Measurements from ENCODE around the gene DERL2.

The DERL2 gene

GRCh38 chr17:5485270-5486205 is at the start of gene DERL2:
Gene DERL2, minus strand, starts transcription at chr17:5486178. Its CDS starts 17 bp downstream, at chr17:5486161.
- DNase-seq, result no peak

- no peak for DNase-seq
Observed at GRCh38 chr17:5535436-5535835, 49.5 kb upstream of the DERL2 start.

GRCh38 chr17:5533486-5534315 is 47.7 kb upstream of the DERL2 start:
- no peak for DNase-seq

- DNase-seq, result no peak
Observed at GRCh38 chr17:5532581-5532980, 46.6 kb upstream of the DERL2 start.

- no peak for DNase-seq
Observed at GRCh38 chr17:5531085-5531418, 45.1 kb upstream of the DERL2 start.

- DNase-seq, result no peak
Observed at GRCh38 chr17:5530265-5531084, 44.5 kb upstream of the DERL2 start.

GRCh38 chr17:5527601-5528250 is 41.7 kb upstream of the DERL2 start:
- no peak for DNase-seq

- peak; percentile 62 to 79 for DNase-seq
Observed at GRCh38 chr17:5526821-5527598, 41.0 kb upstream of the DERL2 start.

- DNase-seq, result no peak
Observed at GRCh38 chr17:5523249-5523648, 37.3 kb upstream of the DERL2 start.

GRCh38 chr17:5522476-5522875 is 36.5 kb upstream of the DERL2 start:
- no peak for DNase-seq

GRCh38 chr17:5516060-5516792 is 30.2 kb upstream of the DERL2 start:
- no peak for DNase-seq

GRCh38 chr17:5514976-5515375 is 29.0 kb upstream of the DERL2 start:
- no peak for DNase-seq

GRCh38 chr17:5513628-5514027 is 27.6 kb upstream of the DERL2 start:
- DNase-seq, result no peak

GRCh38 chr17:5511401-5512225 is 25.6 kb upstream of the DERL2 start:
- no peak for DNase-seq

GRCh38 chr17:5510771-5511170 is 24.8 kb upstream of the DERL2 start:
- no peak for DNase-seq

- no peak for DNase-seq
Observed at GRCh38 chr17:5509482-5509881, 23.5 kb upstream of the DERL2 start.

- DNase-seq, result no peak
Observed at GRCh38 chr17:5508810-5509209, 22.8 kb upstream of the DERL2 start.

GRCh38 chr17:5506307-5506706 is 20.3 kb upstream of the DERL2 start:
- DNase-seq, result no peak

- DNase-seq, result no peak
Observed at GRCh38 chr17:5502552-5502951, 16.6 kb upstream of the DERL2 start.

- no peak for DNase-seq
Observed at GRCh38 chr17:5501685-5502084, 15.7 kb upstream of the DERL2 start.
